SH-SY5Y (cell line): ENCODE measurements around the gene PCNA.

Experiments used
- GATA2 ChIP-seq: IDR thresholded peaks from 2 replicates; pipeline ENCODE4 v1.6.1; 2011; ENCODE audit warnings: mild to moderate bottlenecking, low read depth, low read length
- GATA3 ChIP-seq: IDR thresholded peaks from 2 replicates; pipeline ENCODE4 v1.6.1; 2011; ENCODE audit warnings: low read depth, mild to moderate bottlenecking, low read length, moderate library complexity

GRCh38 chr20:5126512-5127203 is 6.9 kb upstream of the PCNA start, which contains the start of gene CDS2:
- TF ChIP-seq GATA2 (no peak), GATA3 (no peak)
